DOHH2 (cell line): ENCODE measurements around the gene AKT2.

ENCODE experiments used
- H3F3A ChIP-seq: fragments of 200-600 bp; sonication (generic), shearing (Covaris generic); 2 replicates; pipeline ENCODE4 v1.6.0; 2016; ENCODE audit warnings: antibody characterized with exemption, mild to moderate bottlenecking; ENCODE audit not compliant: control insufficient read depth, insufficient read depth
- H3K27ac ChIP-seq: fragments of 200-600 bp; sonication (generic); 2 replicates; pipeline ENCODE4 v1.5.1; 2014; ENCODE audit warnings: low read depth, mild to moderate bottlenecking, low read length, moderate library complexity
- H3K27me3 ChIP-seq: fragments of 200-600 bp; sonication (generic); 2 replicates; pipeline ENCODE4 v1.6.1; 2014; ENCODE audit warnings: mild to moderate bottlenecking, low read length, mixed read lengths; ENCODE audit not compliant: control insufficient read depth
- H3K36me3 ChIP-seq: fragments of 200-600 bp; sonication (generic); 2 replicates; pipeline ENCODE4 v1.6.1; 2014; ENCODE audit warnings: mild to moderate bottlenecking, low read length, moderate library complexity, mixed read lengths; ENCODE audit not compliant: control insufficient read depth
- H3K4me1 ChIP-seq: fragments of 200-600 bp; sonication (generic); 2 replicates; pipeline ENCODE4 v1.6.1; 2014; ENCODE audit warnings: mild to moderate bottlenecking, low read length, mixed read lengths; ENCODE audit not compliant: control insufficient read depth
- H3K4me2 ChIP-seq: fragments of 200-600 bp; sonication (generic); 2 replicates; pipeline ENCODE4 v1.6.0; 2014; ENCODE audit warnings: mild to moderate bottlenecking, low read length, moderate library complexity
- H3K4me3 ChIP-seq: fragments of 200-600 bp; sonication (generic); 2 replicates; pipeline ENCODE4 v1.5.1; 2014; ENCODE audit warnings: mild to moderate bottlenecking, low read length, mixed read lengths
- H3K79me2 ChIP-seq: fragments of 200-600 bp; sonication (generic); 2 replicates; pipeline ENCODE4 v1.6.1; 2014; ENCODE audit warnings: mild to moderate bottlenecking, low read length, mixed read lengths; ENCODE audit not compliant: control insufficient read depth
- H3K9me2 ChIP-seq: fragments of 200-600 bp; sonication (generic); replicated peaks from 2 replicates; pipeline ENCODE4 v1.6.1; 2014; ENCODE audit warnings: mild to moderate bottlenecking, low read length, mixed read lengths; ENCODE audit not compliant: control insufficient read depth
- H3K9me3 ChIP-seq: fragments of 200-600 bp; sonication (generic); 2 replicates; pipeline ENCODE4 v1.6.1; 2014; ENCODE audit warnings: antibody characterized with exemption, low read length, mixed read lengths; ENCODE audit not compliant: control insufficient read depth, insufficient read depth
- H4K20me1 ChIP-seq: fragments of 200-600 bp; sonication (generic); 2 replicates; pipeline ENCODE4 v1.6.0; 2014; ENCODE audit warnings: low read depth, mild to moderate bottlenecking, antibody characterized with exemption, low read length, moderate library complexity; ENCODE audit not compliant: control insufficient read depth, insufficient read depth
- EZH2phosphoT487 ChIP-seq: fragments of 200-600 bp; sonication (generic); IDR thresholded peaks from 2 replicates; pipeline ENCODE4 v1.6.1; 2017; ENCODE audit warnings: borderline replicate concordance, mild to moderate bottlenecking, antibody characterized with exemption, low read length, moderate library complexity, mixed read lengths
- TF ChIP-seq, protein P1 (sequence below): fragments of 200-600 bp; sonication (generic); IDR thresholded peaks from one replicate; pipeline ENCODE4 v1.5.1; 2014; ENCODE audit warnings: antibody characterized with exemption, mild to moderate bottlenecking, low read depth, low read length; ENCODE audit not compliant: poor library complexity, severe bottlenecking

AKT2 gene

DNA sequence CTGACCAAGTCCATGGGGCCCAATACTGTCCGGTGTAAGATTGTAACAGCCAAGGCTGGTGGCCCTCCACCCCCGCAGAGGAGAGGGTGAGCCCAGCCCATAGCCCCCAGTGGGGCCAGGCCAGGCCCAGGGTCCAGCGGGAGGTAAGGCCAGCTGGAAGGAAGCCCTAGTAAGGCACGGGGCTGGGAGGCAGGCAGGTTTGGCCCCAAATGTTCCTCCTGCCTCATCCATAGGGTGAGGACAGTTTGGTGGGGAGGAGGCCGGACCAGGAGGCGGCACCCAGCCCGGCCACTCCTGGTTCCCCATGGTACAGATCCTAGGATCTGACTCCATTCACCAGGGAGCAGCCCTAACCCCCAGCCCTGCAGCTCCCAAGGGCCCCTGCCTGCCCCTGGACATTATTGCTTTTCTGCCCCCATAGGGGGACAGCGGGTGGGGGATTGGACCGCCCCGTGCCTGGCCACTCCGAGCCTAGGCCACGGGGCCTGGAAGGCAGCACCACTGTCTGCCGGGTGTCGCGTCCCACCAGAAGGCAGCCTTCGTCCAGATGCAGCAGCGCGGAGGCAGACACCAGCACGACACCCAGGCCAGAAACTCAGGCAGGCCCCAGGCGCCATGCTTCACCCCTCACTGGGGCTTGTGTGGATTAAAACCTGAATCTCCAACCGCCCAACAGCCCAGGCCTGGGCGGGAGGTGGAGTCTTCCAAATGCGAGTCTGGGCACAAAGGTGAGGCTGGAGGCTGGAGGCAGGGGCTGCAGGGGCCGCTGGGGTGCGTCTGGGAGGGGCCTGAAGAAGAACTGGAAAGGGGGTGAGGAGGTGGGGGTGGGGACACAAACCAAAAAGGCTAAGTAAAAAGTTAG is 52.0 kb downstream of the AKT2 start:
- Histone ChIP-seq H3K4me3 (no peak overlapping the region), H3K79me2 (no peaks in the 10 kb centered on the region), H3K36me3 (peaks cover 23% of the 10 kb centered on the region; the same call in 1 of the 2 replicates), H3K27me3 (no peaks in the 10 kb centered on the region), H3K9me2 (no peaks in the 10 kb centered on the region), H3K4me2 (no peak overlapping the region), H3K4me1 (no peaks in the 10 kb centered on the region), H4K20me1 (0 out of 2 replicates have a peak, but pooled peaks cover 4% of the 10 kb centered on the region), H3K27ac (no peak overlapping the region), H3K9me3 (no peaks in the 10 kb centered on the region), H3F3A (peaks cover 5% of the 10 kb centered on the region; the same call in 1 of the 2 replicates)
- no peak for TF ChIP-seq EZH2phosphoT487
- TF ChIP-seq, protein P1, sequence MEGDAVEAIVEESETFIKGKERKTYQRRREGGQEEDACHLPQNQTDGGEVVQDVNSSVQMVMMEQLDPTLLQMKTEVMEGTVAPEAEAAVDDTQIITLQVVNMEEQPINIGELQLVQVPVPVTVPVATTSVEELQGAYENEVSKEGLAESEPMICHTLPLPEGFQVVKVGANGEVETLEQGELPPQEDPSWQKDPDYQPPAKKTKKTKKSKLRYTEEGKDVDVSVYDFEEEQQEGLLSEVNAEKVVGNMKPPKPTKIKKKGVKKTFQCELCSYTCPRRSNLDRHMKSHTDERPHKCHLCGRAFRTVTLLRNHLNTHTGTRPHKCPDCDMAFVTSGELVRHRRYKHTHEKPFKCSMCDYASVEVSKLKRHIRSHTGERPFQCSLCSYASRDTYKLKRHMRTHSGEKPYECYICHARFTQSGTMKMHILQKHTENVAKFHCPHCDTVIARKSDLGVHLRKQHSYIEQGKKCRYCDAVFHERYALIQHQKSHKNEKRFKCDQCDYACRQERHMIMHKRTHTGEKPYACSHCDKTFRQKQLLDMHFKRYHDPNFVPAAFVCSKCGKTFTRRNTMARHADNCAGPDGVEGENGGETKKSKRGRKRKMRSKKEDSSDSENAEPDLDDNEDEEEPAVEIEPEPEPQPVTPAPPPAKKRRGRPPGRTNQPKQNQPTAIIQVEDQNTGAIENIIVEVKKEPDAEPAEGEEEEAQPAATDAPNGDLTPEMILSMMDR: no peak

DNA sequence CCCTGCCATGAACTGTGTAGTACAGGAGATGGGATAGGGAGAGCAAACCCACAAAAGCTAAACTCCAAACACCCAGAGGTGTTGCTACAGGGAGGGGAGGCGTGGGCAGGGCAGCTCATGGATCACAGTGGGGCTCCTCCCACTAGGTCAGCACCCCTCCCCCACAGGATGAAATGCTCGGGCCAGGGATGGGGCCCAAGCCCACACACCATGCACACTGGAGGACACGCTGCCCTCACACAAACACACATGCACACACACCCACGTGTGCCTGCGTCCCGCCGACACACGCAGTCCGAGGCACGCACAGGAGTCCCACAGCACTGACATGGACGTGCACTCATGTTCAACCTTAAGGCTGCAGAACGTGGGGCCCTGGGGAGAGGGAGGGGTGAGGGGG is 52.7 kb downstream of the AKT2 start:
- Histone ChIP-seq H3K9me2 (no peaks in the 10 kb centered on the region), H3K36me3 (peaks cover 18% of the 10 kb centered on the region; the same call in 1 of the 2 replicates), H3F3A (peaks cover 5% of the 10 kb centered on the region; the same call in 1 of the 2 replicates)

DNA sequence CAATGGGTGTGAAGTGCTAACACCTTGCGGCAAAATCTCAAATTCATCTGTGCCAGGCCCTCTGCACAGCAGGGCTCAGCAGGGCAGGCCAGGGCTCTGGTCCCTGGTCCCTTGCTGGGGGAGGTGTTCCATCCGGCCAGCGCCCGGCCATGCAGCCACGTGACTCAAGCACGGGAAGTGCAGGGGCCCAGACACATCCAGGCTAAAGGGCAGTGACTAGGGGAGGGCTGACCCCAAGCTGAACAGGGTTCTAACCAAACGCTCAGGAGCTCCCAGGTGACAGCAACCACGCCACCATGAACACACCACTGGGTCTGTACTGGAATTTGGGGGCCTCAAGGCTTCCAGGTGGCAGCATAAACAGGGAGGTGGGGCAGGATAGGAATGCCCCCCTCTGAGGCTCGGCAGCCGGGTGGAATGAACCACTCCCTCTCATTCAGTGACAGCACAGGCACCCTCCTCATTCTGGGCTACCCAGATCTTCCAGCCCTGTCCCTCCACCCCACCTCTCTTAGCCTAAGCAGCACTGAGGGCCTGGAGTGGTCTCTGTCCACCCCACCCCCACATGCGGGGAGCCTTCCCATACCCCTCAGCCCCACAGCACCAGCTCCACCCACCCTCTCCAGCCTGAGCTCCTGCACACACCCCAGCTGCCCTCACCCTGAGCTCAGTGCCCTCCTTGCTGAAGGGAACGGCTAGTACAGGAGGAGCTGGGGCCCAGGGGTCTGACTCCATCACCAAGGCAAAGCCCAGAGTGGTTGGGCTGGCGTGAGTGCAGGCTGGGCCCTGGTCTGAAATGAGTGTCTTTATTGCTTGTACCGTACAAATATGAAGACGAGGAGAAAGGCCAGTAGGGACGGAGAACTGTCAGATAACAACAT is 53.4 kb downstream of the AKT2 start:
- peaks cover 5% of the 10 kb centered on the region; the same call in 1 of the 2 replicates for H3F3A ChIP-seq
- H3K79me2 ChIP-seq: no peaks in the 10 kb centered on the region
- no peak overlapping the region for H3K27ac ChIP-seq
- H3K9me3 ChIP-seq: no peaks in the 10 kb centered on the region
- peaks cover 15% of the 10 kb centered on the region; the same call in 1 of the 2 replicates for H3K36me3 ChIP-seq
- 0 out of 2 replicates have a peak, but pooled peaks cover 4% of the 10 kb centered on the region for H4K20me1 ChIP-seq
- TF ChIP-seq, protein P1: no peak
- no peak for TF ChIP-seq EZH2phosphoT487
- H3K4me2 ChIP-seq: no peak overlapping the region
- no peaks in the 10 kb centered on the region for H3K9me2 ChIP-seq
- H3K4me1 ChIP-seq: no peaks in the 10 kb centered on the region
- H3K27me3 ChIP-seq: no peaks in the 10 kb centered on the region
- no peak overlapping the region for H3K4me3 ChIP-seq

More for the DNA sequence above, 52.7 kb downstream of the AKT2 start:
- no peak overlapping the region for H3K4me3 ChIP-seq
- TF ChIP-seq, protein P1: no peak
- no peak for TF ChIP-seq EZH2phosphoT487
- H3K9me3 ChIP-seq: no peaks in the 10 kb centered on the region
- no peaks in the 10 kb centered on the region for H3K4me1 ChIP-seq
- H4K20me1 ChIP-seq: 0 out of 2 replicates have a peak, but pooled peaks cover 4% of the 10 kb centered on the region
- H3K79me2 ChIP-seq: no peaks in the 10 kb centered on the region
- no peak overlapping the region for H3K27ac ChIP-seq
- no peaks in the 10 kb centered on the region for H3K27me3 ChIP-seq
- no peak overlapping the region for H3K4me2 ChIP-seq
